Osteoblast (primary cell): ENCODE measurements around the gene RPP38. TPM values are rescaled to one million over a fixed set of nuclear protein-coding genes. Genes with fewer than 3 reads are reported as not detected.

Source experiments
- DNase-seq: peaks from one replicate; pipeline ENCODE4 v3.0.0; 2011; ENCODE audit warnings: low spot score, mixed read lengths; ENCODE audit not compliant: insufficient read length; ENCODE audit errors: missing footprints
- H2AFZ ChIP-seq: 2 replicates; pipeline ENCODE4 v1.6.0; 2011; ENCODE audit warnings: mild to moderate bottlenecking, low read length
- H3K27ac ChIP-seq: 2 replicates; pipeline ENCODE4 v1.5.1; 2011; ENCODE audit warnings: mild to moderate bottlenecking, low read depth, low read length, moderate library complexity
- H3K27me3 ChIP-seq: 2 replicates; pipeline ENCODE4 v1.6.0; 2012; ENCODE audit warnings: mild to moderate bottlenecking, control low read depth, inconsistent platforms, low read length, moderate library complexity; ENCODE audit not compliant: insufficient read depth
- H3K36me3 ChIP-seq: 2 replicates; pipeline ENCODE4 v1.5.1; 2011; ENCODE audit warnings: mild to moderate bottlenecking, low read length, control low read depth, moderate library complexity; ENCODE audit not compliant: insufficient read depth
- H3K4me1 ChIP-seq: 2 replicates; pipeline ENCODE4 v1.5.1; 2011; ENCODE audit warnings: mild to moderate bottlenecking, low read length, control low read depth, moderate library complexity; ENCODE audit not compliant: insufficient read depth
- H3K4me2 ChIP-seq: 2 replicates; pipeline ENCODE4 v1.6.0; 2011; ENCODE audit warnings: mild to moderate bottlenecking, low read length; ENCODE audit not compliant: insufficient read depth
- H3K4me3 ChIP-seq: fragments of 200-600 bp; sonication (generic); 3 replicates; pipeline ENCODE4 v1.5.1; 2012; ENCODE audit warnings: mild to moderate bottlenecking, low read length, inconsistent platforms; ENCODE audit not compliant: insufficient read depth
- H3K79me2 ChIP-seq: 2 replicates; pipeline ENCODE4 v1.6.0; 2012; ENCODE audit warnings: mild to moderate bottlenecking, low read length, control low read depth, inconsistent platforms; ENCODE audit not compliant: insufficient read depth
- H3K9me3 ChIP-seq: 2 replicates; pipeline ENCODE4 v1.5.1; 2011; ENCODE audit warnings: low read depth, low read length, control low read depth
- H4K20me1 ChIP-seq: 2 replicates; pipeline ENCODE4 v1.6.0; 2012; ENCODE audit warnings: mild to moderate bottlenecking, low read length, control low read depth; ENCODE audit not compliant: insufficient read depth
- CTCF ChIP-seq: IDR thresholded peaks from 2 replicates; pipeline ENCODE4 v1.5.1; 2011; ENCODE audit warnings: mild to moderate bottlenecking, low read depth, low read length, moderate library complexity; ENCODE audit errors: extremely low read depth
- total RNA-seq: library from RNA; depleted of rRNA; stranded (reverse); fragments of >200 nt; gene quantifications from 2 replicates; pipeline ENCODE4 v1.2.3, GENCODE V29; 2012

The RPP38 gene
- total RNA-seq, 1 donor = 16.6 TPM

DNA sequence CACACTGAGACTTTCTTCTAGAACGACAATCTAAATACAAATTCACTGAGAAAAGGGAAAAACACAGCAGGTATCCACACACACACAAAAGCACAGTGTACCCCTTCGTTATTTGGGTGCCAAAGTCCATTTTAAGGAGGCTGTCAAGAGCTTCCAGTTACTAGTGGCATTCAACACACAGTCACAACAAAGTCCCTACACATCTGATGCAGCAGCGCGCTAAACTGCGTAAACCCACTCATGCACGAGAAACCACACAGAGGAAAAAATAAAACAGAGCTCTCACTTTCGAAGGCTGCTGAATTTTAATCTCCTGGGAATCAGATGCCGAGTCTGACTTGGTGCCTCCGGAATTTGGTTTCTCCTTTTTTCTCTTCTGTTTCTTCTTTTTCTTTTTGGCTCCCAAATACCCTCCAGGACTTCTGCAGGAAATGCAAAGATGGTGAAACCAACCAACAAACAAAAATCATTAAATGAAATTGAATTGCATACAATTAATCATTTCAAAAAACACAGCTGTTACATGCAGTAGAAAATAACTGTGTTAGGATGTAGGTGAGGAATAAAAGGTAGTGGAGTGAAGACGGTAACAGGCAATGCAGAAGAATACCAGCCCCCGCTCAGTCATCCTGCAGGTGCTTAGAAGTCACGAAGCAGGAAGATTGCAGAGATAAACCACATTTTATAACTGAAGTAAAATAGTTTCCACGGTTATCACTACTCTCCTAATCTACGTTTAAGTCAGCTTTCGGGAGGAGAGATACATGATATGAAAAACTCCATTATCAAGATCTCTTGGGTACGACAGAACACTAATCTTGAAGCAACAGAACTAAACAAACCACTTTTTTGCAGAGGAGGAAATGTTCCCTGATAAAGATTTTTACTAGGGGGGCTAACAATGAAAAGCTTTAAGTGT, 44.2 kb downstream of the RPP38 start:
- no peak for TF ChIP-seq CTCF
- H3K79me2 ChIP-seq = peaks cover 90% of the 10 kb centered on the region
- peak; percentile 66 for DNase-seq

DNA sequence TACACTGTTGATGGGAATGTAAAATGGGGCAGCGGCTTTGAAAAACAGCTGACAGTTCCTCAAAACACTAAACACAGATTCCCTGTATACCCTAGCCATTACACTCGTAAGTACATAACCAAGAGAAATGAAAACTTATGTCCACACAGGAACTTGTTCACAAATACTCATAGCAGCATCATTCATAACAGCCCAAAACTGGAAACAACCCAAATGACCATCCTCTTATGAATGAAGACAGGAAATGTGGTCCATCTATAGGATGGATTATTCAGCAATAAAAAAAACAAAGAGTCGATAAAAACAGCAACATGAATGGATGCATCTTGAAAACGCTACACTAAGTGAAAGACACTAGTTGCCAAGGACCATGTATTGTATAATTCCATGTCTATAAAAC, 47.6 kb downstream of the RPP38 start:
- no peaks in the 10 kb centered on the region for H3K9me3 ChIP-seq
- H3K4me2 ChIP-seq = peak overlapping the region; percentile 37
- H4K20me1 ChIP-seq = peaks cover 26% of the 10 kb centered on the region
- H3K27me3 ChIP-seq = no peaks in the 10 kb centered on the region
- no peak overlapping the region for H2AFZ ChIP-seq
- no peak for DNase-seq
- H3K4me3 ChIP-seq = no peak overlapping the region
- peaks cover 16% of the 10 kb centered on the region for H3K4me1 ChIP-seq
- peaks cover 8% of the 10 kb centered on the region for H3K36me3 ChIP-seq
- TF ChIP-seq CTCF = no peak
- peaks cover 95% of the 10 kb centered on the region for H3K79me2 ChIP-seq
- H3K27ac ChIP-seq = peak overlapping the region; percentile 54

More for the DNA sequence above, 44.2 kb downstream of the RPP38 start:
- Histone ChIP-seq H3K27ac (peak overlapping the region; percentile 30), H3K9me3 (no peaks in the 10 kb centered on the region), H3K4me2 (peak overlapping the region; percentile 7), H4K20me1 (peaks cover 11% of the 10 kb centered on the region), H3K4me3 (no peak overlapping the region), H2AFZ (no peak overlapping the region), H3K4me1 (peaks cover 26% of the 10 kb centered on the region), H3K36me3 (peaks cover 22% of the 10 kb centered on the region), H3K27me3 (no peaks in the 10 kb centered on the region)

GRCh38 chr10:15146366-15146765, 49.2 kb downstream of the RPP38 start:
- Histone ChIP-seq H2AFZ (no peak overlapping the region), H3K9me3 (no peaks in the 10 kb centered on the region), H3K27ac (no peak overlapping the region), H3K4me2 (no peak overlapping the region), H3K4me3 (no peak overlapping the region), H3K79me2 (peaks cover 98% of the 10 kb centered on the region), H4K20me1 (peaks cover 26% of the 10 kb centered on the region), H3K27me3 (no peaks in the 10 kb centered on the region), H3K36me3 (no peaks in the 10 kb centered on the region), H3K4me1 (peaks cover 12% of the 10 kb centered on the region)
- DNase-seq = no peak
- no peak for TF ChIP-seq CTCF

DNA sequence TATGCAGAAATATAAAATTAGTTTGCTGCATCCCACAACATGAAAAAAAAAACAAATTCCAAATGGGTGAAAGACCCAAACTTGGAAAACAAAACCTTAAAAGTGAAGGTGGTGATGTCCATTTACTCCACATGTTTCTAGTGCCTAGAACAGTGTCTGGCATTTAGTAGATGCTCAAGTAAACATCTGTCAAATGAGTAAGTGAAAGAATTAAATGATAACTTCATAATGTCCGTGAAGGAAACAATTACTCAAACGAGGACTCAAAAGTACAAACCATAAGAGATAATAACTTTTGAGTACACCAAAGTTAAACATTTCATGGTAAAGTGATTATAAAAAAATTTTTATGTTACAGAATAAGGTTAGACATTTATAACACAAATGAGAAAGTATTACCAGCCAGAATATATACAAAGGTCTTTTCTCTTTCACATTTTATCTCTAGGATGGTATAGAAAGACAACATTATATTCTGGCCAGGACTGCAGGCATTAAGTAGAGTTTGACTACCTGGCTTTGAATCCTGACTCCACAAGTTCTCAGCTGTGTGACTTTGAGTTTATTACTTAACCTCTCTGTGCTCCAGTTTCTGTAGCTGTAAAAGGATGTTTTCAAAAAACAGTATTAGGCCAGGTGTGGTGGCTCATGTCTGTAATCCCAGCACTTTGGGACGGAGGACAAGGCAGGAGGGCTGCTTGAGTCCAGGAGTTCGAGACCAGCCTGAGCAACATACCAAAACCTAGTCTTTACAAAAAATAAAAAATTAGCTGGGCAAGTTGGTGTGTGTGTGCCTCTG, 50.6 kb downstream of the RPP38 start:
- Histone ChIP-seq H3K27me3 (no peaks in the 10 kb centered on the region), H3K27ac (no peak overlapping the region), H3K9me3 (no peaks in the 10 kb centered on the region), H2AFZ (no peak overlapping the region), H4K20me1 (peaks cover 21% of the 10 kb centered on the region), H3K4me2 (no peak overlapping the region), H3K4me1 (peaks cover 7% of the 10 kb centered on the region), H3K4me3 (no peak overlapping the region), H3K36me3 (no peaks in the 10 kb centered on the region), H3K79me2 (peaks cover 98% of the 10 kb centered on the region)
- no peak for TF ChIP-seq CTCF
- no peak for DNase-seq
